Nephron (organoid): ENCODE results near the gene STX5.

Experiments used
- H3K27ac Mint-ChIP-seq, 3 experiments: 2 replicates each; pipeline ENCODE4 v1.8.0; 2020; ENCODE audit warnings: mixed read lengths in 3 of 3, mild to moderate bottlenecking in 2 of 3, moderate library complexity in 1 of 3
- H3K27me3 Mint-ChIP-seq: 2 replicates; pipeline ENCODE4 v1.8.0; 2021; ENCODE audit warnings: low read depth, mild to moderate bottlenecking, moderate library complexity, mixed read lengths
- H3K36me3 Mint-ChIP-seq: 2 replicates; pipeline ENCODE4 v1.8.0; 2020; ENCODE audit warnings: low read depth, mixed read lengths
- H3K4me1 Mint-ChIP-seq: 2 replicates; pipeline ENCODE4 v1.8.0; 2020; ENCODE audit warnings: mixed read lengths
- H3K4me3 Mint-ChIP-seq, 3 experiments: 2 replicates each; pipeline ENCODE4 v1.8.0; 2020; ENCODE audit warnings: mild to moderate bottlenecking in 3 of 3, mixed read lengths in 3 of 3, moderate library complexity in 2 of 3
- H3K9me3 Mint-ChIP-seq: 2 replicates; pipeline ENCODE4 v1.8.0; 2020; ENCODE audit warnings: mixed read lengths
- CTCF ChIP-seq, 3 experiments: fragments of 200-600 bp; sonication (generic); IDR thresholded peaks; one replicate each; pipeline ENCODE4 v1.5.0; 2021; ENCODE audit warnings: antibody characterized with exemption in 3 of 3; ENCODE audit not compliant: unreplicated experiment in 3 of 3

The STX5 gene

GRCh38 chr11:62789576-62789975 lies 42.3 kb downstream of the STX5 start:
- Mint-ChIP-seq H3K4me3 (peak overlapping the region; percentile 92 to 96 (median 95)), H3K27me3 (no peaks in the 10 kb centered on the region), H3K27ac (peak overlapping the region; percentile 55 to 75 (median 63)), H3K4me1 (peaks cover 31% of the 10 kb centered on the region), H3K36me3 (peaks cover 33% of the 10 kb centered on the region), H3K9me3 (no peaks in the 10 kb centered on the region)
- no peak for TF ChIP-seq CTCF (IDR thresholded peaks at IDR 0.05; ENCODE audit: unreplicated experiment in 3 of 3)

GRCh38 chr11:62788991-62789390 lies 42.9 kb downstream of the STX5 start:
- Mint-ChIP-seq H3K36me3 (peaks cover 27% of the 10 kb centered on the region), H3K4me3 (peak overlapping the region; percentile 92 to 96 (median 95)), H3K27ac (peak overlapping the region; percentile 55 to 75 (median 63)), H3K4me1 (peaks cover 31% of the 10 kb centered on the region), H3K27me3 (no peaks in the 10 kb centered on the region), H3K9me3 (no peaks in the 10 kb centered on the region)
- no peak for TF ChIP-seq CTCF (IDR thresholded peaks at IDR 0.05; ENCODE audit: unreplicated experiment in 3 of 3)

- Mint-ChIP-seq H3K4me3 (peak within 1 kb of the TSS; percentile 92 to 98 (median 96)), H3K36me3 (peaks cover 27% of the 10 kb centered on the region), H3K9me3 (no peaks in the 10 kb centered on the region), H3K27me3 (no peaks in the 10 kb centered on the region), H3K4me1 (peaks cover 28% of the 10 kb centered on the region), H3K27ac (peak within 1 kb of the TSS; percentile 89 to 97 (median 97))
- no peak for TF ChIP-seq CTCF (IDR thresholded peaks at IDR 0.05; ENCODE audit: unreplicated experiment in 3 of 3)
These were observed 44.7 kb downstream of the STX5 start, which contains the start of gene TMEM179B for GRCh38 chr11:62787005-62787759. TSS of gene TMEM179B (plus strand) at chr11:62787402. CDS start at chr11:62787432, 30 bp downstream.

GRCh38 chr11:62786318-62787004 lies 45.4 kb downstream of the STX5 start:
- Mint-ChIP-seq H3K27me3 (no peaks in the 10 kb centered on the region), H3K4me1 (peaks cover 25% of the 10 kb centered on the region), H3K27ac (peak overlapping the region; percentile 85 to 89 (median 87)), H3K9me3 (no peaks in the 10 kb centered on the region), H3K36me3 (peaks cover 30% of the 10 kb centered on the region), H3K4me3 (peak overlapping the region; percentile 81 to 88 (median 85))
- peak; percentile 92 to 95 (median 94) for TF ChIP-seq CTCF (IDR thresholded peaks at IDR 0.05; ENCODE audit: unreplicated experiment in 3 of 3)

GRCh38 chr11:62782753-62783152 lies 49.1 kb downstream of the STX5 start:
- no peaks in the 10 kb centered on the region for H3K4me1 Mint-ChIP-seq

More at GRCh38 chr11:62782753-62783152, 49.1 kb downstream of the STX5 start:
- Mint-ChIP-seq H3K4me3 (peak overlapping the region in 1 of 3 experiments; percentile 35), H3K9me3 (no peaks in the 10 kb centered on the region), H3K36me3 (peaks cover 31% of the 10 kb centered on the region), H3K27ac (no peak overlapping the region), H3K27me3 (no peaks in the 10 kb centered on the region)
- TF ChIP-seq CTCF (IDR thresholded peaks at IDR 0.05; ENCODE audit: unreplicated experiment in 3 of 3): no peak
